K562 (cell line): ENCODE results near the gene LAP3.
"Not testable (repeated sequence)": the region's sequence is repeated elsewhere in the genome, so short reads cannot be mapped to it uniquely, and the experiment has no call there.

Source experiments
- ATF3 ChIP-seq, 2 experiments: fragments of 450-650 bp in 1 of 2; sonication (generic) in 1 of 2; formaldehyde crosslinking in 1 of 2; IDR thresholded peaks in 1 of 2; conservative IDR thresholded peaks in 1 of 2; 2 replicates each; pipeline versions ENCODE4 v1.6.1 to v1.8.1; 2016 to 2023; ENCODE audit warnings: mild to moderate bottlenecking in 2 of 2, moderate library complexity in 2 of 2, inconsistent platforms in 1 of 2, missing genetic modification reagents in 1 of 2
- BDP1 ChIP-seq: IDR thresholded peaks from 3 replicates; pipeline ENCODE4 v1.6.1; 2011; ENCODE audit not compliant: insufficient read length, insufficient read depth
- EZH2 ChIP-seq: IDR thresholded peaks from 2 replicates; pipeline ENCODE4 v1.6.1; 2012; ENCODE audit warnings: low read depth, mild to moderate bottlenecking, inconsistent platforms, low read length, borderline replicate concordance
- GATA2 ChIP-seq: sonication (generic); formaldehyde crosslinking; IDR thresholded peaks from 2 replicates; pipeline ENCODE4 v1.4.0; 2020; ENCODE audit warnings: mild to moderate bottlenecking, missing genetic modification reagents
- MAFK ChIP-seq: IDR thresholded peaks from 2 replicates; pipeline ENCODE4 v1.6.1; 2011; ENCODE audit warnings: low read length, improper control_type of control experiment
- NR3C1 ChIP-seq: sonication (generic); formaldehyde crosslinking; IDR thresholded peaks from 2 replicates; pipeline ENCODE4 v1.8.1; 2022; ENCODE audit warnings: missing genetic modification reagents
- PHTF2 ChIP-seq: fragments of 250-450 bp; sonication (Bioruptor Pico); IDR thresholded peaks from 2 replicates; pipeline ENCODE4 v1.5.0; 2021; ENCODE audit warnings: mild to moderate bottlenecking
- PKNOX1 ChIP-seq: fragments of 450-650 bp; IDR thresholded peaks from 2 replicates; pipeline ENCODE4 v1.6.1; 2016
- POLR2A ChIP-seq: fragments of 450-650 bp; conservative IDR thresholded peaks from 2 replicates; pipeline ENCODE4 v1.6.1; 2016
- STAT5A ChIP-seq: IDR thresholded peaks from 2 replicates; pipeline ENCODE4 v1.6.1; 2012; ENCODE audit warnings: low read length, inconsistent platforms, borderline replicate concordance
- ZNF175 ChIP-seq: fragments of 200-800 bp; sonication (Bioruptor generic); IDR thresholded peaks from 2 replicates; pipeline ENCODE4 v1.6.1; 2016; ENCODE audit warnings: low read depth, mild to moderate bottlenecking, missing genetic modification characterization, missing compliant biosample characterization

- TF ChIP-seq EZH2; ZNF175 (CRISPR knock-in tag); POLR2A; ATF3 (IDR thresholded peaks at IDR 0.05); ATF3 (CRISPR knock-in tag; conservative IDR thresholded peaks at IDR 0.05); PKNOX1; BDP1; STAT5A; GATA2; PHTF2 (CRISPR knock-in tag); MAFK; NR3C1 (CRISPR knock-in tag): not testable (repeated sequence)
Measured at GRCh38 chr4:17575177-17575576, 1.8 kb upstream of the LAP3 start.
